ENCODE results near the gene SLC7A14. TPM values are rescaled to one million over a fixed set of nuclear protein-coding genes. Genes with fewer than 3 reads are reported as not detected.

Gene SLC7A14
- total RNA-seq, 1 donor: under 0.01 TPM

DNA sequence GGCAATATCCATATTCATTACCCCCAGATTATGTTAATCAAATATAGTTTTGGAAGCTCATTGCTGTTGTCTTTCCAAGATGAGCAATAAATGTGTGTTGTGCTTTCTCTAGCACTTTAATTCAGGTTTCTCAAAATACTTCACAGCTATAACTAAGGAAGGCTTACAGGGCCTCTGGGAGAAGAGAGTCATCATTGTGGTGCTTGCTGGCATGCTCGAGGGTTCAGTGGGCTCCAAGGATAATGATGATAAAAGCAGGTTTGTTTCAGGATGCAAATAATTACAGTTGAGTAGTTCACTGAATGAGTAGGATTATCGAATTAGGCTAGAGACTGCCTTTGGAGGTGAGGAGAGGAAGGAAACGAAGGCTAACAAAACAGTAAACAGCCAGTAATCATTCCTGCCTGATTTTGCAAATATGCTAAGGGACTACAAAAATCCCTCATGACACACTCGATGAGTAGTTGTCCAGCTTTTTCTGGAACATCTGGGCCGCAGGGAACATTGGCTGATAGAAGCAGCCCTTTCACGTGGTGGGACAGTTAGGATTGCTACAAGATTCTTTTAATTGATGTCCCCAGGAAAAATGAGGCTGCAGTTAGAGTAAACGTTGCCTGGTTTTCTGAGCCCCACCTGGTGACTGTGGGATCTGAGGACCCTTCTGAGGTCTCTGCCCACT lies 54.1 kb downstream of the SLC7A14 start:
- H3K27me3 ChIP-seq (ENCODE audit: insufficient read depth, low read length): no peaks in the 10 kb centered on the region
- H3K9me3 ChIP-seq (ENCODE audit: low read depth, low read length): no peaks in the 10 kb centered on the region
- H3K4me3 ChIP-seq (ENCODE audit: low read length): no peak overlapping the region
- H3K4me1 ChIP-seq (ENCODE audit: insufficient read depth, low read length): no peaks in the 10 kb centered on the region

DNA sequence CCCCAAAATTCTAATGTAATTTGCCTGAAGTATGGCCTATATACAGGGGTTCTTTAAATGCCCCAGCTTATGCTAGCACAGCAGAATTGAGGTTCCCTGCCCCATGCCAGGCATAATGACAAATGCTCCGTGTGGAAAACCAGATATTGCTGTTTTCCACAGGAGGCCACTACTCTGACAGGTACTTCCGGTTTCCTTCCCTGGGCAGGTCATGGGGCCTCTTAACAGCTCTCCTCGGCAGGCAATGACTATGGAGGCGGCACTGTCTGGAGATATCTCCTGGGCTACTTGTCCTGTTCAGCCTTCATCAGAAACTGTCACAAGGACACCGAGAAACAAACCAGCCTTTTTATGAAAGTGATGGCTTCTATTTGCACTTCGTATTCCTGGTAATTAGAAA lies 54.8 kb downstream of the SLC7A14 start:
- Histone ChIP-seq H3K4me3 (ENCODE audit: low read length) (no peak overlapping the region), H3K4me1 (ENCODE audit: insufficient read depth, low read length) (no peaks in the 10 kb centered on the region), H3K27me3 (ENCODE audit: insufficient read depth, low read length) (no peaks in the 10 kb centered on the region), H3K9me3 (ENCODE audit: low read depth, low read length) (no peaks in the 10 kb centered on the region)

DNA sequence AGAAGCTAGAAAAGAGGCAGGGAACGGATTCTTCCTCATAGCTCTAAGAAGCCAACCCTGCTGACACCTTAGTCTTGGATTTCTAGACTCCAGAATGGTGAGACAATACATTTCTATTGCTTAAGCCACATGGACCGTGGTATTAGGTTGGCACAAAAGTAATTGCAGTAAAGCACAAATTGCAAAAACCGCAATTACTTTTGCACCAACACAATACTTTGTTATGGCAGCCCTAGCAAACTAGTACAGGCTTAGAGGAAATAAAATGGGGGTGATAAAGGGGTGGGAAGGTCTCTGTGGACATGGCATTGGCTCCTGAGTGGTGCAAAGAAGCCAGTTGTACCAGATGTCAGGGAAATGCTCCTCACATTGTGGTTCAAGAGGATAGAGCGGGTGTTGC lies 56.0 kb downstream of the SLC7A14 start:
- no peak overlapping the region for H3K4me3 ChIP-seq (ENCODE audit: low read length)
- H3K4me1 ChIP-seq (ENCODE audit: insufficient read depth, low read length): no peaks in the 10 kb centered on the region
- no peaks in the 10 kb centered on the region for H3K27me3 ChIP-seq (ENCODE audit: insufficient read depth, low read length)
- H3K9me3 ChIP-seq (ENCODE audit: low read depth, low read length): no peaks in the 10 kb centered on the region

DNA sequence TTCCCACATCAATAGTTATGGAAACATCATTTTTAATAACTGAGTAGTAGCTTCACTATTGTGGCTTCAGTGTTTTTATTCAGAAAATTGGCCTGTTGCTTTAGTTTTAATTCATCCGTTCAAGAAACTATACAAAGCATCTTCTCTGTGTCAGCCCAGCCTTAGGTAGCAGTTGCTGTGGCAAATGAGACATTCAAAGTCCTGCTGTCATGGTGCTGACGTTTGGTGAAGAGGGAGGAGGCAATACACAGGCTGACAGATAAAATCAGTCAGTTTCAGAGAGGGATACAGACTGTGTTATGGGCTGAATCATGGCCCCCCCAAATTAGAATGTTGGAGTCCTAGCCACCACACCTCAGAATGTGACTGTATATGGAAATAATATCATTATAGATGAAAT lies 56.5 kb downstream of the SLC7A14 start:
- Histone ChIP-seq H3K9me3 (ENCODE audit: low read depth, low read length) (no peaks in the 10 kb centered on the region), H3K4me3 (ENCODE audit: low read length) (no peak overlapping the region), H3K4me1 (ENCODE audit: insufficient read depth, low read length) (no peaks in the 10 kb centered on the region), H3K27me3 (ENCODE audit: insufficient read depth, low read length) (no peaks in the 10 kb centered on the region)

DNA sequence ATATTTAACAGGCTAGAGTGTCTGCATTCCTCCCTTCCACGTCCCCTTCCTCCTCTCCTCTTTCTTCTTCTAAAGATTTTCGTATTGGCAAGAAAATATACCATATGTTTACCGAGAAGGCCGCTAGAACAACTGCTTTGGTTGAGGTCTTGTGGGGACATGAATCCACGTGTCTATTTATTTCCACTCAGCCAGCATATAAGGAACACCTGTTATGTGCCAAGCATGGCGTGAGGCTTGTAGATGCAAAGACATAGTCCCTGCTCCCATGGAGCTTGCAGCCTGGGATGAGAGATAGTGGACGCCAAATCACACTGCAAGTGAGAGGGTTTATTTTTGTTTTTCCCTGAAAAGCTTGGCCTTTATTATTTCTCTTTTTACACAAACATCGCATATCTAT lies 57.1 kb downstream of the SLC7A14 start:
- Histone ChIP-seq H3K4me1 (ENCODE audit: insufficient read depth, low read length) (no peaks in the 10 kb centered on the region), H3K4me3 (ENCODE audit: low read length) (no peak overlapping the region), H3K27me3 (ENCODE audit: insufficient read depth, low read length) (no peaks in the 10 kb centered on the region), H3K9me3 (ENCODE audit: low read depth, low read length) (no peaks in the 10 kb centered on the region)

DNA sequence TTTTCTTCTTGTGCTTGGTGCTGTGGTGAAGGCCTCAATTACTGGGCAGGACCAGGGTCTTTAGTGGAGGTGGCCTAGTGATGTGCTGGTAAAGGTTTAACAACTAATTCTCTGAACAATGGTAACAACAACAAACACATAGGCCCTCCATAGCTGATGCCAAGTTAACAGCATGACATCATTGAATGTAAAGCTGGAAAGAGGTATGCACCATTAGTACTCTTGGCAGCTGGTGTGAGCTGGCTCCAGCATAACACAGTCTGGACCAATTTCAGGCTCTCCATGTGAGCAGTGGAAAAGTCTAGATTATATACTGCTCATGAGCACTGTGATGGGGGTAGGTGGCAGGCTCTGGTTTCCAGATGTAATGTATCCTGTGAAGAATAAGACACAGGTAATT lies 61.8 kb downstream of the SLC7A14 start:
- H3K4me1 ChIP-seq (ENCODE audit: insufficient read depth, low read length): no peaks in the 10 kb centered on the region
- no peak overlapping the region for H3K4me3 ChIP-seq (ENCODE audit: low read length)
- H3K9me3 ChIP-seq (ENCODE audit: low read depth, low read length): no peaks in the 10 kb centered on the region
- no peaks in the 10 kb centered on the region for H3K27me3 ChIP-seq (ENCODE audit: insufficient read depth, low read length)

DNA sequence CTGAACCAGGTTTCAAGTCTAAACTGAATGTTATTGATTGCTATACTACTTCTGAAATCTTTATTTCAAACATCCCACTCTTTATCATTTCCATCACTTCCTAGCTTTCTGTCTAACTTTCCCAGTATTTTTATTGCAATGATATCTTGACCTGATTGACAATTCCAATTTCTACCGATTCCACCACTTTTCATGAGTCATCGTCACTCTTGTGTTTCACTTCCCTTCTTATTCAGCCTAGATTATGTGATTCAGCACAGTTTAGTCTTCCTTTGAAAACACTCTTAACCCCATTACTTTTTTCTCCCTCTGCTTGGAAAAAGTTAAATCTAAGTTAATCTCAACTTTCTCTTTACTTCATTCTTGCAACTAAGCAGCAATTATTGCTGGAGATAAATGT lies 62.6 kb downstream of the SLC7A14 start:
- Histone ChIP-seq H3K27me3 (ENCODE audit: insufficient read depth, low read length) (no peaks in the 10 kb centered on the region), H3K9me3 (ENCODE audit: low read depth, low read length) (no peaks in the 10 kb centered on the region), H3K4me3 (ENCODE audit: low read length) (no peak overlapping the region), H3K4me1 (ENCODE audit: insufficient read depth, low read length) (no peaks in the 10 kb centered on the region)

DNA sequence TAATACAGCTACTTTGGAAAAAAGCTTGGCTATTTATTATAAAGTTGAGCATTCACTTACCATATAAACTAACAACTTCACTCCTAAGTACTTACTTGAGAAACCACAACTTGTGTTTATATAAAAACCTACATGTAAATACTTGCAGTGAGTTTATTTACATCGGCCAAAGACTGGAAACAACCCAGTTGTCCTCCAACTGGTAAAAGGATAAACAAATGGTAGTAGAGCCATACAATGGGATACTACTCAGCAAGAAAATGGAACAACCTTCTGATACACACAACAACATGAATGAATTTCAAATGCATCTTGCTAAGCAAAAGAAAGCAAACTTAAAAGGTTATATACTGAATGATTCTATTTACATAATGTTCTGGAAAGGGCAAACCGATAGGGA lies 63.7 kb downstream of the SLC7A14 start:
- Histone ChIP-seq H3K9me3 (ENCODE audit: low read depth, low read length) (no peaks in the 10 kb centered on the region), H3K4me3 (ENCODE audit: low read length) (no peak overlapping the region), H3K27me3 (ENCODE audit: insufficient read depth, low read length) (no peaks in the 10 kb centered on the region), H3K4me1 (ENCODE audit: insufficient read depth, low read length) (no peaks in the 10 kb centered on the region)

DNA sequence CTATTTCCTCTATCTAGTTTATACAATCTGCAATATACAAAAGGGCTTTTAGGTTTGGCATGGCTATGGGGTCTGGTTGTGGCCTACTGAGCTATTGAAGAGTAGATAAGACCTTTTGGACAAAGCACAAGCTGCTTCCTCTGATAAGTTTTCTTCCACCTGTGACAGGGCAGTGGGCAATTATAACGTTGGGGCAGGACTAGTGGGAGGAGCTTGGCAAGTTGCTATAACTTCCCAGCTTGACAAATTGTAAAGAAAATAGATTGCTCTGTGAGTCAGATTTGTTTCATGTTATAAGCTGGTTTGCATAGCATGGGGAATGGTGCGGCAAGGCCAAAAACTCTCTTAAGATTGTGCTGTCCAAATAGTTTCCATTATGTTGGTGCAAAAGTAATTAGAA lies 64.9 kb downstream of the SLC7A14 start:
- H3K4me1 ChIP-seq (ENCODE audit: insufficient read depth, low read length): no peaks in the 10 kb centered on the region
- H3K27me3 ChIP-seq (ENCODE audit: insufficient read depth, low read length): no peaks in the 10 kb centered on the region
- H3K4me3 ChIP-seq (ENCODE audit: low read length): no peak overlapping the region
- H3K9me3 ChIP-seq (ENCODE audit: low read depth, low read length): no peaks in the 10 kb centered on the region

DNA sequence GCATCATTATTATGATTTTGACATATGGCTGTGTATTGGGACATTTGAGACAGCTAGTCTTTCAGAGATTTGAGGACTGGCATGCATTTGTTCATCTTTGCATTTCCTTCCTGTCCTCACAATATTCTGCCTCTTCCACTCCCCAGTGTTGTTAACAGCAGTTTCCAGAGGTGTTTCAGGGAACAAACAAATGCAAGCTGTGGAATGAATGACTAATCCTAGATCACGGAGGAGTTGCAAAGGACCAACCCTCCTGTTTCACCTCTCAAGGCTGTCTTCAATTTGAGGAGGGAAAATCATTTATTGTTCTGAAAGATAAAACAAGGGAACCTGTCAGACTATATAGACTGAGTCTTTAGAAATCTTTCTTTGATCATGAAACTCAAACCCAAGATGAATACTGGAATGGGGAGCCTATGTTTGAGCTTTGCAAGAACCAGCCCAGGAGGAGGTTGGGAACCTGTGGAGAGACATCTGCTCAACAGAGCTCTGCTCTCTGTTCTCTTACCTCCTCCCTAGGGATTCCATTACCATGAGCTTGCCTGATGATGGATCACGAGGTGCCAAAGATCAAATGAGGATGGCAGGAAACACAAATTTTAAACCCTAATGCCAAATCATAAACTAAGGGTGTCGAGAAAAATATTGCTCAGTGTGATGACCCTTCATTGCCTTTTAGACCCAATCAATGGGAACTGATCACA lies 68.5 kb downstream of the SLC7A14 start:
- H3K27me3 ChIP-seq (ENCODE audit: insufficient read depth, low read length): no peaks in the 10 kb centered on the region
- H3K4me3 ChIP-seq (ENCODE audit: low read length): no peak overlapping the region
- H3K9me3 ChIP-seq (ENCODE audit: low read depth, low read length): no peaks in the 10 kb centered on the region
- no peaks in the 10 kb centered on the region for H3K4me1 ChIP-seq (ENCODE audit: insufficient read depth, low read length)

DNA sequence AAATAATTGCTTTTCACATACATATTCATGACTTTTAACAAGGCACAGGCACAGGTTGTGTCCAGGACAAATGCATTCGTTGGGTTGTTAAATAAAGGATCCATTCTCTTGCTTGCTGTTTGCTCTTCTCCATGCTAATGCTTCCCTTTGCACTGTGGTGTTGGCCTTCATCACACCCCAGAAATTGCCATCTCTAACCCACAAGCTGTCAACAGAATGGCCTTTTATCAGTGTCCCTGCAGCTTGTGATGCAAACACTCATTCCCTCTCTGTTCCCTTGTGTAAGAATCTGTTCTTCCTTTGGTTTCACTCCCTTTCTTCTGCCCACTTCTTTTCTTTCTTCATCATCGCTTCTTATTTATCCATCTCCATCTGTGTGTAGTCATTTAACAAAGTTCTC lies 72.2 kb downstream of the SLC7A14 start:
- H3K4me1 ChIP-seq (ENCODE audit: insufficient read depth, low read length): no peaks in the 10 kb centered on the region
- H3K27me3 ChIP-seq (ENCODE audit: insufficient read depth, low read length): no peaks in the 10 kb centered on the region
- H3K9me3 ChIP-seq (ENCODE audit: low read depth, low read length): no peaks in the 10 kb centered on the region
- H3K4me3 ChIP-seq (ENCODE audit: low read length): no peak overlapping the region

DNA sequence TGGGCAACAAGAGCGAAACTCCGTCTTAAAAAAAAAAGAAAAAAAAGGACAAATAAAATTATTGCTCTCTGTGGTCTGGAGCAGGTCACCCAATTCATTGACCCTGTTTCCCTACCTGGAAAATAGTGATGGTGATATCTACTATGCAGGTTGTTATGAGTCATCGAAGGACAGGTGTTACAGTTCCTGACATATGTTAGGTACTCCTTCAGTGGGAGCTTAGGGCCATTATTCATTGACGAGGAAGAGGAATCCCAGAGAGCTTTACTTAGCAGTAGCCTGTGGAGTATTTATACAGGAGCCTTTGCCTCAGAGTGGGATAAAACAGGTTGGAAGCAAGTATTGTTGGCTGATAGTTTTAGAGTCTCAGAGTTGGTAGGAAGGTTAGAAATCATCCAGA lies 74.5 kb downstream of the SLC7A14 start:
- Histone ChIP-seq H3K4me3 (ENCODE audit: low read length) (no peak overlapping the region), H3K9me3 (ENCODE audit: low read depth, low read length) (no peaks in the 10 kb centered on the region), H3K27me3 (ENCODE audit: insufficient read depth, low read length) (no peaks in the 10 kb centered on the region), H3K4me1 (ENCODE audit: insufficient read depth, low read length) (no peaks in the 10 kb centered on the region)

DNA sequence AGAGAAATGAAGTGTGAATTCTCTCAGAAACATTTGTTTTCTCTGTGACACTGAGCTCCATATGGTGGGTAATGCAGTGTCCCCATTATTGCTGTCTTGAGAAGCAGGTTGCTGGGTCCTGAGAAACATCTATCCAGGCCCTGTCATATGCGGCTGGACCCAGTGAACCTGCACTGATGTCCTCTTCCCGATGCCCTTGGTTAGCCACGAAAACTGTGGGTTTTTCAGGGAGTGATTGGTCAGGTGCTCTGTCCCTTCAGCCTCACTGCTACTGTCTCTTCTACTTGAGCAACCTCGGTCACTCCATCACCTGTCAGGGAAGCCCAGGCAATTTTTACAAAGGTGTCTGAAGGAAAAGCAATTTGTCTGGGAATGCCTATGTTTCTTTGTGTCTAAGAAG lies 77.0 kb downstream of the SLC7A14 start:
- Histone ChIP-seq H3K27me3 (ENCODE audit: insufficient read depth, low read length) (no peaks in the 10 kb centered on the region), H3K4me1 (ENCODE audit: insufficient read depth, low read length) (no peaks in the 10 kb centered on the region), H3K9me3 (ENCODE audit: low read depth, low read length) (no peaks in the 10 kb centered on the region), H3K4me3 (ENCODE audit: low read length) (no peak overlapping the region)

DNA sequence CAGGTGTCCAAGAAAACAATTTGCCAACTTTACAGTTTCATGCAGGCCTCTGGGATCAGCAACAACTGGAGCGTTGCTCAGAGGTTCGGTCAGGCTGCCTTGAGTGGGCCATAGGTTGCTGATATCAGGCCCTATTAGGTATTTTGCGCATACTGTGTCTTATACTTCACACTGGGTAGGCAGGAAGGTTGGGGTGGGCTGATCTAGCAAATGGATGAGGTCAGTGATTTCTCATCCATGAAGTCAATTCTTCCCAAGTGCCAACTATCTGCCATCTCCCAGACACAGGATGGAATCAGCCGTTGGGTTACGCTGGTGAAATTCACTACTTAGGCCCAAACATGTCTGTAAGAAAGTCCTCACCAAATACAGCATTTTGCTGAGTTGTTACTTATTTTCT lies 77.6 kb downstream of the SLC7A14 start:
- Histone ChIP-seq H3K4me3 (ENCODE audit: low read length) (no peak overlapping the region), H3K27me3 (ENCODE audit: insufficient read depth, low read length) (no peaks in the 10 kb centered on the region), H3K9me3 (ENCODE audit: low read depth, low read length) (no peaks in the 10 kb centered on the region), H3K4me1 (ENCODE audit: insufficient read depth, low read length) (no peaks in the 10 kb centered on the region)

DNA sequence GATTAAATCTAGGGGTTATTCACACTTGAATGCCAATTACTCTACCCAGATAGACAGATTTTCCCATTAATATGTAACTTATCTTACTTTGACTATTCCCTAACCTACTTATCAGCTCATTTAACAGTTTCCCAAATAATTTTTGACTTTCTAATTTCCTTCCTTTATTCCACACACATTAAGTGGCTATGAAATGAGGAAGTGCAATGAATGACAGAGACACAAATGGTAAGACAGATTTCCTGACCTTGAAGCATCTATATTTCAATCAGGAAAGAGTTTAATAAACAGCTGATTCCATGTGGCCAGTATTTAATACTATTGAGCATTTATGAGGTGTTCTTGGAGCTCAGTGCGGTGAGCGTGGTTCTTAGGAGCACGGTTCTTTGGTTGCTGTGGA lies 78.8 kb downstream of the SLC7A14 start:
- Histone ChIP-seq H3K4me3 (ENCODE audit: low read length) (no peak overlapping the region), H3K9me3 (ENCODE audit: low read depth, low read length) (no peaks in the 10 kb centered on the region)

DNA sequence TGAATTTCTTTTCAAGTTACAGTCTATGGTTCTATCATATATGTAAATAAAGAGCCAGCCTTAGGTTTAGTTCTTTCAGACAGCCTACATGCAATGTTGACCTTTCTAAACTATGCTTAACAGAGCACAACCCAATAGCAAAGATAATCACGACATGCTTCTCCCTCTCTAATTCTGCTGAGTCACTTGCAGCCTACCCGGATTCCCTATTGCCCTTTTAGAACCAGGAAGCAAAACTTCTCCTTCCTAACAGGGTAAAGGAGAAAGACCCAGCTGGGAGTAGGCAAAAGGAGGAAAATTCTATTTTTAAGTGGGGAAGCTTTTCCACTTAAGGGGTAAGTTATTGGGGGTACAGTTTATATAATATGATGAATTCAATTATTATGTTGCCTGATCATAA lies 79.3 kb downstream of the SLC7A14 start:
- no peaks in the 10 kb centered on the region for H3K27me3 ChIP-seq (ENCODE audit: insufficient read depth, low read length)
- no peaks in the 10 kb centered on the region for H3K9me3 ChIP-seq (ENCODE audit: low read depth, low read length)
- no peak overlapping the region for H3K4me3 ChIP-seq (ENCODE audit: low read length)
- H3K4me1 ChIP-seq (ENCODE audit: insufficient read depth, low read length): no peaks in the 10 kb centered on the region

More for the DNA sequence above, 78.8 kb downstream of the SLC7A14 start:
- no peaks in the 10 kb centered on the region for H3K27me3 ChIP-seq (ENCODE audit: insufficient read depth, low read length)
- H3K4me1 ChIP-seq (ENCODE audit: insufficient read depth, low read length): no peaks in the 10 kb centered on the region

All from mononuclear cell (primary cell).